Esophagus muscularis mucosa (tissue), 4 donors: ENCODE measurements around the gene RNPS1. TPM values are rescaled to one million over a fixed set of nuclear protein-coding genes. Genes with fewer than 3 reads are reported as not detected.

ENCODE experiments used
- DNase-seq: peaks from one replicate; pipeline ENCODE4 v3.0.0-alpha.2; 2017; ENCODE audit errors: extremely low spot score
- H3K27ac ChIP-seq, 4 donors: fragments of 200-600 bp; sonication (generic); replicated peaks in 1 of 4; 1 replicate in 3 of 4; 2 replicates in 1 of 4; pipeline ENCODE4 v1.5.1; 2016 to 2019; ENCODE audit warnings: mild to moderate bottlenecking in 1 of 4
- H3K27me3 ChIP-seq, 4 donors: fragments of 200-600 bp; sonication (generic); one replicate each; pipeline versions ENCODE4 v1.5.1 to v1.6.0; 2016 to 2019
- H3K36me3 ChIP-seq, 4 donors: fragments of 200-600 bp; sonication (generic); one replicate each; pipeline ENCODE4 v1.5.1; 2016 to 2019
- H3K4me1 ChIP-seq, 4 donors: fragments of 200-600 bp; sonication (generic); one replicate each; pipeline ENCODE4 v1.5.1; 2016 to 2019
- H3K4me3 ChIP-seq, 4 donors: fragments of 200-600 bp; sonication (generic); 1 replicate in 2 of 4; 2 replicates in 2 of 4; pipeline ENCODE4 v1.5.1; 2016 to 2019; ENCODE audit warnings: mild to moderate bottlenecking in 4 of 4, moderate library complexity in 1 of 4
- H3K9me3 ChIP-seq, 4 donors: fragments of 200-600 bp; sonication (generic); 1 replicate in 3 of 4; 2 replicates in 1 of 4; pipeline ENCODE4 v1.5.1; 2016 to 2019
- EP300 ChIP-seq: sonication (generic); formaldehyde crosslinking; IDR thresholded peaks from one replicate; pipeline ENCODE4 v1.6.1; 2017; ENCODE audit warnings: antibody characterized with exemption
- POLR2A ChIP-seq: fragments of 450-650 bp; IDR thresholded peaks from one replicate; pipeline ENCODE4 v1.6.1; 2017; ENCODE audit warnings: antibody characterized with exemption, moderate library complexity, mild to moderate bottlenecking, low read depth
- POLR2AphosphoS5 ChIP-seq, 2 donors: sonication (generic); formaldehyde crosslinking; IDR thresholded peaks; one replicate each; pipeline ENCODE4 v1.6.1; 2017; ENCODE audit warnings: antibody characterized with exemption in 2 of 2
- WGBS: methylation state at CpG from one replicate; pipeline ENCODE4 v1.1.5; 2018; 5-methylcytosine and 5-hydroxymethylcytosine counted together
- intact Hi-C: fragments of 100-400 bp; cut with DNase I; formaldehyde crosslinking; loops from one replicate; pipeline ENCODE4 v1.15.1; 2023
- total RNA-seq, 4 donors: library from RNA; depleted of rRNA; stranded (reverse); fragments of >200 nt; gene quantifications; one replicate each; pipeline versions ENCODE4 v1.1.0 to v1.2.1, GENCODE V29; 2016
- TF ChIP-seq, protein P1 (sequence below), 3 experiments: fragments of 200-600 bp in 2 of 3; fragments of 450-650 bp in 1 of 3; sonication (generic) in 2 of 3; IDR thresholded peaks; one replicate each; pipeline ENCODE4 v1.5.1; 2017 to 2019; ENCODE audit warnings: antibody characterized with exemption in 3 of 3, mild to moderate bottlenecking in 2 of 3, moderate library complexity in 1 of 3

Gene RNPS1
- total RNA-seq, 4 donors from 2014 or later: 114 to 179 (median 151) TPM

DNA sequence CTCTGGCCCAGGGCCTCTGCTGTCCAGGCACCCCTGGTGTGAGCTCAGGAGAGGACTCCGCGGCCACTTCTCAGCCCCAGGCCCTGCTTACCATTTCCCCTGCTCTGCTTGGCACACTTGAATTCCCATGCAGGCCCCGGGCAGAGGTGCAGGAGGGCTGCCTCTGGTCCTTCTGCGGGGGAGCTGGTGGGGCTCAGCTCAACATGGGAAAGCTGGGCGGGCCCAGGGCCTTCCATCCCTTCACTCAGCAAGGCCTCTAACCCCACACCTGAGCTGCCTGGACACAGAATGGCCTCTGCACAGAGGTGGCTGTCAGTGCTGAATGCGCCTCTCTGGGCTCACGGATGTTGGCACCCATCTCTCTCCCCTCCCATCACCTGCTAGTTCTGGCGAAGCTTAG is 12.5 kb upstream of the RNPS1 start:
- no peak for TF ChIP-seq POLR2A
- TF ChIP-seq, protein P1, sequence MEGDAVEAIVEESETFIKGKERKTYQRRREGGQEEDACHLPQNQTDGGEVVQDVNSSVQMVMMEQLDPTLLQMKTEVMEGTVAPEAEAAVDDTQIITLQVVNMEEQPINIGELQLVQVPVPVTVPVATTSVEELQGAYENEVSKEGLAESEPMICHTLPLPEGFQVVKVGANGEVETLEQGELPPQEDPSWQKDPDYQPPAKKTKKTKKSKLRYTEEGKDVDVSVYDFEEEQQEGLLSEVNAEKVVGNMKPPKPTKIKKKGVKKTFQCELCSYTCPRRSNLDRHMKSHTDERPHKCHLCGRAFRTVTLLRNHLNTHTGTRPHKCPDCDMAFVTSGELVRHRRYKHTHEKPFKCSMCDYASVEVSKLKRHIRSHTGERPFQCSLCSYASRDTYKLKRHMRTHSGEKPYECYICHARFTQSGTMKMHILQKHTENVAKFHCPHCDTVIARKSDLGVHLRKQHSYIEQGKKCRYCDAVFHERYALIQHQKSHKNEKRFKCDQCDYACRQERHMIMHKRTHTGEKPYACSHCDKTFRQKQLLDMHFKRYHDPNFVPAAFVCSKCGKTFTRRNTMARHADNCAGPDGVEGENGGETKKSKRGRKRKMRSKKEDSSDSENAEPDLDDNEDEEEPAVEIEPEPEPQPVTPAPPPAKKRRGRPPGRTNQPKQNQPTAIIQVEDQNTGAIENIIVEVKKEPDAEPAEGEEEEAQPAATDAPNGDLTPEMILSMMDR (IDR thresholded peaks at IDR 0.05): no peak
- TF ChIP-seq EP300: no peak
- TF ChIP-seq POLR2AphosphoS5 (IDR thresholded peaks at IDR 0.05): no peak
- no peak overlapping the region for H3K27ac ChIP-seq
- no peak overlapping the region for H3K4me3 ChIP-seq
- DNase-seq: no peak
- intact Hi-C loops: no loop called here
- H3K36me3 ChIP-seq: peaks cover 11 to 90% (median 64%) of the 10 kb centered on the region in 4 donors
- no peaks in the 10 kb centered on the region for H3K4me1 ChIP-seq
- no peaks in the 10 kb centered on the region for H3K9me3 ChIP-seq
- 95% methylated on average over 8 of the region's 8 CpGs for WGBS
- no peaks in the 10 kb centered on the region for H3K27me3 ChIP-seq

DNA sequence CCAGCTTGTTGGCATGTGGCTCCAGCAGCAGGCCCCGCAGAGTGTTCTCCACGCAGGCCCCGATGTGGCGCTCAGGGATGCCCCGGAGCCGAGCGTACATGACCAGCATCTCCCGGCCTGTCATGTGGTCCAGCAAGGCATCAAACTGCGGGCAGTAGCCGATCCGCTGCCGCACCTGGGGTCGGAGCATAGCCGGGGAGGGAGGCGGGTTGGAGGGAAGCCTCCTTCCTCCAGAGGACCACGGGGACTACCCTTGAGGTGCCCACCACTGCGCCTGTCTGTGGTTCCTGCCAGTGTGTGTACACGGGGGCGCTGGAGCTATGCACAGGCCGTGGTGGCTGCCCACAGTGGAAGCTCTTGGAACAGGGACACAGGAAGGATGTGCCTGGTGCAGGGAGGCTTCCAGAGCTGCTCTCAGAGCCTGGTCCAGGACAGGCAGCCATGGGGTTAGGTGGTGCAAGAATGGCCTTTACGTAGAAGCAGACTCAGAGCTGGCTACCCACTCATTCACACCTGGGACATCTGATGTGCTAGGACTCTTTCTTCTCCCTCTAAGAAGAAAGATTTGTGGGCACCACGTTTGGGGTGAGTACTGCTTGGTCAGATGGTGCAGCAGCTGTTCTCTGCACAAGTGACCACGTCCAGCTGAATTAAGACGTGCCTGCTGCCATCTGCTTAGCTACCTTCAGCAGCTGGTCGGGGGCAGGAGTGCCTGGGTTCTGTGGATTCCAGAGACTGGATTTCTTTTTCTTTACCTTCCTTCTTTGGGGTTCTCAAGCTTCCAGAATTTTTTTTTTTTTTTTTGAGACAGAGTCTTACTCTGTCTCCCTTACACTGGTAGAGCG is 11.3 kb upstream of the RNPS1 start:
- Histone ChIP-seq H3K4me3 (no peak overlapping the region), H3K4me1 (no peaks in the 10 kb centered on the region), H3K27ac (no peak overlapping the region), H3K27me3 (no peaks in the 10 kb centered on the region), H3K9me3 (no peaks in the 10 kb centered on the region), H3K36me3 (peaks cover 11 to 77% (median 51%) of the 10 kb centered on the region in 4 donors)
- TF ChIP-seq POLR2A (no peak), EP300 (no peak), POLR2AphosphoS5 (IDR thresholded peaks at IDR 0.05) (no peak)
- TF ChIP-seq, protein P1 (IDR thresholded peaks at IDR 0.05): no peak
- 89% methylated on average over 24 of the region's 26 CpGs for WGBS
- intact Hi-C loops: no loop called here
- DNase-seq: no peak

DNA sequence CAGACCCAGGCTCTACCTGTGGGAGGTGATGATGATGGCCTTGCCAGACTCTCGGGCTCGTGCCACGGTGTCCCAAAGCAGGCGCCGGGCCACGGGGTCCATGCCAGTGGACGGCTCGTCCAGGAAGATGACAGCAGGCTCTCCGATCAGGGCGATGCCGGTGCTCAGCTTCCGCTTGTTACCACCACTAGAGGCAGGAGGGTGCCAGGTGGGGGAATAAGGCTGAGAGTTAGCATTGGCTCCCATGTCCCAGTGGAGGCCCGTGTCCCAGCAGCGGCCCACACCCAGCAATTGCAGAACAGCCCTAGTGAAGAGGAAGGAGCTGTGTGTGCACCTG is 10.3 kb upstream of the RNPS1 start:
- no peak overlapping the region for H3K27ac ChIP-seq
- DNase-seq: no peak
- H3K4me1 ChIP-seq: no peaks in the 10 kb centered on the region
- H3K36me3 ChIP-seq: peaks cover 11 to 70% (median 41%) of the 10 kb centered on the region in 4 donors
- H3K4me3 ChIP-seq: no peak overlapping the region
- H3K9me3 ChIP-seq: no peaks in the 10 kb centered on the region
- TF ChIP-seq POLR2AphosphoS5 (IDR thresholded peaks at IDR 0.05) (no peak), EP300 (no peak), POLR2A (no peak)
- TF ChIP-seq, protein P1 (IDR thresholded peaks at IDR 0.05): no peak
- WGBS: 87% methylated on average over 3 of the region's 14 CpGs
- intact Hi-C loops: no loop called here
- no peaks in the 10 kb centered on the region for H3K27me3 ChIP-seq

DNA sequence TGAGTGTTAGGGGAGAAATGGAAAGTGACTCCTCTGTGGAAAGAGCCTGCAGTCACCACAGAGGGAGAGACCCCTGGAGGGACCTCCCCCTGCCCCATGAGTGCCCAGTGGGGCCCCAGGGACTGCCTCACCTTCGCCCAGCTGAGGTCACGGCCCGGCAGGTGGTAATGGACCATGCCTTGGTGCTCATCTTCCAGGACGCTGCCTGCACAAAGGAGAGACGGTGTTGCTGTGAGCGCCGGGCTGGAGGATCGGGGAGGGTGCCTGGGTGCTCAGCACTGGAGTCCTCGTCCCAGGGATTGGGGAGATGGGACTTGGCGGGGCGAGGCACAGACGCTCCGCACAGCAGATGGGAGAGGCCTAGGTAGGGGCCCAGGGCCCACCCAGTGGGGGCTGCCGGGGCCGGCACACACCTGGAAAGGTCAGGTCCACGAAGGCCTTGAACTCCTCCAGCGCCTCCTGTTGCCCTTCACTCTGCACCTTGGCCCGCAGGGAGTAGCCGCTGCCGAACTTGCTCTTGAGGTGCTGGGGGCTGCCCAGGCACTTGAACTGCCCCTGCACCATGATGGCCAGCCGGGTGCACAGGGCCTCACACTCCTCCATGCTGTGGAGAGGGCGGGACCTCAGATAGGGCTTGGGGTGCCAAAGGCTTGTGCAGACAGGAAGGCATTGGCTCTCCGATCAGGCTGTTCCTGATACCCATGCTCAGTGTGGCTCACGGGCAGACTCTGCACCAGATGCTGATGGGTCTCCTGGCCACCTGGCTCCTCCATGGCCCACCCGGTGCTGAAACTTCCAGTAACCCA is 9.7 kb upstream of the RNPS1 start:
- 93% methylated on average over 22 of the region's 25 CpGs for WGBS
- Histone ChIP-seq H3K27ac (no peak overlapping the region), H3K4me3 (no peak overlapping the region), H3K4me1 (no peaks in the 10 kb centered on the region), H3K27me3 (no peaks in the 10 kb centered on the region), H3K36me3 (peaks cover 11 to 67% (median 36%) of the 10 kb centered on the region in 4 donors), H3K9me3 (no peaks in the 10 kb centered on the region)
- no peak for DNase-seq
- intact Hi-C loops: no loop called here
- TF ChIP-seq, protein P1 (IDR thresholded peaks at IDR 0.05): no peak
- no peak for TF ChIP-seq POLR2A
- TF ChIP-seq POLR2AphosphoS5 (IDR thresholded peaks at IDR 0.05): no peak
- TF ChIP-seq EP300: no peak
